CD4-positive, alpha-beta T cell treated with Interleukin-17A for 1 hour (primary cell): ENCODE results near the gene TEKTIP1.
"Not testable (repeated sequence)": the region's sequence is repeated elsewhere in the genome, so short reads cannot be mapped to it uniquely, and the experiment has no call there.

Source experiments
- DNase-seq: peaks from one replicate; pipeline ENCODE4 v3.0.0-alpha.2; 2020

The TEKTIP1 gene

GRCh38 chr19:3524078-3524842, 14.7 kb upstream of the TEKTIP1 start:
- DNase-seq: no peak

DNA sequence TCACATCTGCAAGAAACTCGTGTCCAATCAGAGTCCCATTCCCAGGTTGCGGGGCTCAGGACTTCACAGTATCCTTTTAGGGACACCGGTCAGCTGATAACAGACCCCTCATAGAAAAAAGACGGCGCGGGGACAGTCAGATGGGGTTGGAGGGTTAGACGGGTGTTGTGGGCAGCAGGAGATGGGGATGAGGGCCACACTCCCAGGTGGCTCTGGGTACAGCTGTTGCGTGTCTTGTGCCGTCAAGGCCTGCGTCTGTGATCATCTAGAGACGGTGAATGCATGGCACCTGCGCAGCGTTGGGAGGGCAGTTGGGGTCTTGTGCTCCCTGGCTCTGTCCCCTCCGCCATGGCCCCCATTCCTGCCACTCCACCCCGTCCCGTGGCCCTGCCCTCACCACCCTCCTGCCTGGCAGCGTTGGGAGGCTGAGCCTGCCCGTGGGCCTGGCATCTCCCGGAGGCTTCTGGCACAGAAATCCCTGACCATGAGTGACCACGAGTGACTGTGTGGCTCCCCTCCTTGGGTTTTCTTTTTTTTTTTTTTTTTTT, 14.0 kb upstream of the TEKTIP1 start:
- DNase-seq: no peak

DNA sequence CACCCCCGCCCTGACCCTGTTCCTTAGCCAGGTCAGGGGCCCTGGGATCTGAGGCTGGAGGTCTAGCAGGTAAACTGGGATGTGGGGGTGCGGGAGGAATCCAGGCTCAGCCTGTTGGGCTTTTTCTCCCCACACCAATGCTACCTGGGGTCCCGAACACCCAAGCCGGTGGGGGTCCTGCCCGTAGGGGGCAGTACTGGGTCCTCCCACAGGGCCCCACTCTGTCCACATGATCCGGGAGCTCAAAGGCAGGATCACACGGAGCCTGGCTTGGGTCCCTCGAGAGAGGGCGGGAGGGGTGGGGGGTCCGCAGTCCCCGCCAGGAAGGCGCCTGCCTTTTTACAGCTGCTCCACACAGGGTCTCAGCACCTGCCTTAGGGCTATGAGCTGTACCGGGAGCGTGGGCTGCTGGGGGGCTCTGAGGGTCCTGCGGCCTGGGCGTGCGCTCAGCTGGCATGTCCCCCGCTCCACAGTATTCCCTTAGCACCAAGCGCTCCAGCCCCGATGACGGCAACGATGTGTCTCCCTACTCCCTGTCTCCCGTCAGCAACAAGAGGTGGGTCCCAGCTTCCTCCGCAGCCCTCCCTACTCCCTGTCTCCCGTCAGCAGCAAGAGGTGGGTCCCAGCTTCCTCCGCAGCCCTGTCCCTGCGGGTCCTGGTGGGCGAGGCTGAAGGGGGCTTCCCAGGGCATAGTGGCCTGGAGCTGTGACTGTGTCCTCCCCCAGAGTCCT, 12.3 kb upstream of the TEKTIP1 start:
- no peak for DNase-seq

DNA sequence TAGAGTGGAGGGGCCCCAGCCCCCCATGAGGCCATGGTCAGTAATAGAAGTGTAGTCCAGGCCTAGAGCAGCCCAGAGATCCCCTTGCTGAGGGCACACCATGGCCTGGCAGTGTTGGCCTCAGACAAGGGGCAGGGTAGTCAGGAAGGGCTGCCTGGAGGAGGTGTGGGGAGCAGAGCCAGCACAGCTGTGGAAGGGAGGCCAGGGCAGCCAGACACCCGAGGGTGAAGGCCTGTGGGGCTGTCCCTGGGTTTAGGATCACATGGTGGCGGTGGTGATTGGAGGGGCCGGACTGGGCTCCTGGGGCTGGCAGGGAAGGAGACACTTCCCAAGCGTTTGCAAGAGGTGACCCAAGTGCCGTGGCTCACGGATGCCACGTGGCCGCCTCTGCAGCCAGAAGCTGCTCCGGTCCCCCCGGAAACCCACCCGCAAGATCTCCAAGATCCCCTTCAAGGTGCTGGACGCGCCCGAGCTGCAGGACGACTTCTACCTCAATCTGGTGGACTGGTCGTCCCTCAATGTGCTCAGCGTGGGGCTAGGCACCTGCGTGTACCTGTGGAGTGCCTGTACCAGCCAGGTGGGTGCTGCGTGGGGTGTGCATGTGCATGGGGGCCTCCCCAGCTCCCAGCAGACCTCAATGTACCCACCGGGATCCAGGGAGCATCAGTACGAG, 11.6 kb upstream of the TEKTIP1 start:
- DNase-seq: no peak

DNA sequence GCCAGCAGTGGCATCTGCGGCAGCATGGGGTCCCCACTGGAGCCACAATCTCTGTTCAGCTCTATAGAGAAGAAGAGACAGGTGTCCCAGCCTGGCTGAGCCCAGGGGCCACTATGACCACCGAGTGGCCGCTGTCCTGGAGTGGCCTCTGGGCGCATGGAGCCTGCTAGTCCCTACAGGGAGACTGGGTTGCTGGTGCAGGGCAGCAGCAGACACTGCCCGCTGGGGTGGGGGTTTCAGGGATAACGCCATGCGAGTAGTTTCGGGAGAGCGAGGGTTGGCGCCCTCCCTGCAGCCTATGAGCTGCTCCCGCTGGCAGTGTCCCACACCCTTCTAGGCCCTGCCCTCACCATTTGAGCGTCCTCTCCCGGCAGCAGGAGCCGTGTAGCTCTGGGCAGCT, 10.9 kb upstream of the TEKTIP1 start:
- no peak for DNase-seq

DNA sequence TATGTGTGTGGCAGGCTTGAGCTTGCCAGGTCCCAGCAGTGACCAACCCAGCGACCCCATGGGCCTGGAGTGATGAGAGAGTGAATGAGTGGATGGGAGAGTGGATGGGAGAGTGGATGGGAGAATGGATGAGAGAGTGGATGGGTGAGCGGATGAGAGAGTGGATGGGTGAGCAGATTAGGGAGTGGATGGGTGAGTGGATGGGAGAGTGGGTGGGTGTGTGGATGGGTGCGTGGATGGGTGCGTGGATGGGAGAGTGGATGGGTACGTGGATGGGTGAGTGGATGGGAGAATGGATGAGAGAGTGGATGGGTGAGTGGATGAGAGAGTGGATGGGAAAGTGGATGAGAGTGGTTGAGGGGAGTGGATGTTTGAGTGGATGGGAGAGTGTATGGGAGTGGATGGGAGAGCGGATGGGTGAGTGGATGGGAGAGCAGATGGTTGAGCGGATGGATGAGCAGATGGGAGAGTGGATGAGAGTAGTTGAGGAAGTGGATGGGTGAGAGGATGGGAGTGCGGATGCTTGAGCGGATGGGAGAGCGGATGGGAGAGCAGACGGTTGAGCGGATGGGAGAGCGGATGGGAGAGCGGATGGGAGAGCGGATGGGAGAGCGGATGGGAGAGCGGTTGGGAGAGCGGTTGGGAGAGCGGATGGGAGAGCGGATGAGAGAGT, 10.3 kb upstream of the TEKTIP1 start:
- DNase-seq: no peak

- DNase-seq: not testable (repeated sequence)
Measured at GRCh38 chr19:3529299-3529698, 9.7 kb upstream of the TEKTIP1 start.

- DNase-seq: no peak
Measured at GRCh38 chr19:3530389-3530788, 8.6 kb upstream of the TEKTIP1 start.

DNA sequence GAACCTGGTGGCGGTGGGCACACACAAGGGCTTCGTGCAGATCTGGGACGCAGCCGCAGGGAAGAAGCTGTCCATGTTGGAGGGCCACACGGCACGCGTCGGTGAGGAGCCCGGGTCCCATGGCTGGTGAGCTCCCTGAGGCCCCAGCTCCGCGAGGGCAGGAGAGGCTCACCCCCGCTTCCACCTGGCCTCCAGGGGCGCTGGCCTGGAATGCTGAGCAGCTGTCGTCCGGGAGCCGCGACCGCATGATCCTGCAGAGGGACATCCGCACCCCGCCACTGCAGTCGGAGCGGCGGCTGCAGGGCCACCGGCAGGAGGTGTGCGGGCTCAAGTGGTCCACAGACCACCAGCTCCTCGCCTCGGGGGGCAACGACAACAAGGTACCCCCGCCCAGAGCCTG, 7.3 kb upstream of the TEKTIP1 start:
- no peak for DNase-seq

- no peak for DNase-seq
Measured at GRCh38 chr19:3532154-3532786, 6.7 kb upstream of the TEKTIP1 start.

- no peak for DNase-seq
Measured at GRCh38 chr19:3533033-3533432, 5.9 kb upstream of the TEKTIP1 start.

DNA sequence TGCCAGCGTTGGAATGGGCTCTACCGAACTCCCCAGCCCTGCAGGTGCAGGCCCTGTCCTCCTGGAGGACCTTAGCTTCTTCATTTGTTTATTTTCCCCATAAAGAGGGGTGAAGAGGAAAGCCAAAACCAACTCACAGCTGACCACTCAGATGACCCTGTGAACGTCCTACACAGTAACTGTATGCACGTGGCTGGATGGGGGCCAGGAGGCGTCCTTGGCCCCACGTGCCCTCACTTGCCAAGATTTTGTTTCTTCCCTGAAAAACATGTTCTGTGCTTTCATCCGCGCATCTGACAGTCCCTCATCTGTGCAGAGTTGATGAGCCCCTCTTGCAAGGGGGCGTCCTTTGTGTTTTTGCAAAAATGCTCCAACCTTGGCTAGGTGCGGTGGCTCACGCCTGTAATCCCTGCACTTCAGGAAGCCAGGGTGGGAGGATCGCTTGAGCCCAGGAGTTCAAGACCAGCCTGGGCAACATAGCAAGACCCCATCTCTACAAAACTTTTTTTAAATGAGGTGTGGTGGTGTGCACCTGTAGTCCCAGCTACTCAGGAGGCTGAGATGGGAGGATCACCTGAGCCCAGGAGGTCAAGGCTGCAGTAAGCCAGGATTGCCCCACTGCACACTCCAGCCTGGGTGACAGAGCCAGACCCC, 5.3 kb upstream of the TEKTIP1 start:
- DNase-seq: no peak

GRCh38 chr19:3534375-3535234, 4.4 kb upstream of the TEKTIP1 start:
- no peak for DNase-seq

- DNase-seq: no peak
Measured at GRCh38 chr19:3535235-3535535, 3.8 kb upstream of the TEKTIP1 start.

DNA sequence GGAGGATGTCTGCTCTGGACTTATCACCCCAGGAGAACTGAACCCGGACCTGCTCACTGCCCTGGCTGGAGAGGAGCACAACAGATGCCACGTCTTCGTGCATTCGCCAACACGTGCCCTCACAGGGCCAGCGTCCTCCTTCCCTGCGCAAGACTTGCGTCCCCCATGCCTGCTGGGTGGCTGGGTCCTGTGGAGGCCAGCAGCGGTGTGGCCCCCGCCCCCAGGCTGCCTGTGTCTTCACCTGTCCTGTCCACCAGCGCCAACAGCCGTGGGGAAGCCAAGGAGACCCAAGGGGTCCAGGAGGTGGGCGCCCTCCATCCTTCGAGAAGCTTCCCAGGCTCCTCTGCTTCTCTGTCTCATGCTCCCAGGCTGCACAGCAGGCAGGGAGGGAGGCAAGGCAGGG, 3.4 kb upstream of the TEKTIP1 start:
- no peak for DNase-seq

DNA sequence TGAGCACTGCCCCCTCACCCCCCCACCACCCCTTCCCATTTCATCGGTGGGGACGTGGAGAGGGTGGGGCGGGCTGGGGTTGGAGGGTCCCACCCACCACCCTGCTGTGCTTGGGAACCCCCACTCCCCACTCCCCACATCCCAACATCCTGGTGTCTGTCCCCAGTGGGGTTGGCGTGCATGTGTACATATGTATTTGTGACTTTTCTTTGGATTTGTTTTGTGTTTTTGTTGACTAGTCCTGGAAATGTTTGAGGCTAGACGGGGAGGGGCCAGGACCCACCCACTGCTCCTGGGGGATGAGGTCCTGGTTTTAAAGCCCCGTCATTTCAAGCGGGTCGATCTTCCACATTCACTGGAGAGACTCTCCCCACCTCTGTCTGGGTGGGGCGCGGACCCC, 3.0 kb upstream of the TEKTIP1 start:
- DNase-seq: no peak

DNA sequence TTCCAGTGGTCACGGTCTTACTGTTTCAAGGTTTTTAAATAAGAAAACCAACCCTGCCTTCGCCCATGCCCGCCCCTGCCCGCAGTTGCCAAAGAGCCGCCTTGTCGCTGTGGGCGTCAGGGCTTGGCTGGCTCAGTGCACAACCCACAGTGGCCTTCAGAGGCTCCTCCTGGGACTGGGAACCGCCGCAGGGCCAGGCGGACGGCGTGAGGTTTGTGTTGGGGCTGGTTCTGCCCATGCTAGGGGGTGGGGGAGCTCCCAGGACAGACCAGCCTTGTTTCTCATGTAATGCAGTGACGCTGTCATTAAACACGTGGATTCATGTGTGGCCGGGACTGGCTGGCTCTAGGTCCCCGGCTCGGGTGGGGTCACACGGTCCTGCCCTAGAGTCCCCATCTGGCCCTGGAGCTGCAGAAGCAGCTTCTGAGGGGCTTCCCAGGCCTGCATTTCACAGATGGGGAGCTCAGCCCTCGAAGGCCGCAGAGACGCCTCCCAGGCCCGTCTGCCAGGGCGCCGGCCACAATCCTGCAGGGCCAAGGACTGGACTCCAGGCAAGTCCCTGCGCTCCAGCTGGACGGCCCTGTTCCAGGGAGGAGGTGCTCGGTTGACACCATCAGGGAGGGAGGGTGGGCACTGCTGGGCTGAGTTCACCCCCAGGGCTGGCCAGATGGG, 2.4 kb upstream of the TEKTIP1 start:
- DNase-seq: no peak

DNA sequence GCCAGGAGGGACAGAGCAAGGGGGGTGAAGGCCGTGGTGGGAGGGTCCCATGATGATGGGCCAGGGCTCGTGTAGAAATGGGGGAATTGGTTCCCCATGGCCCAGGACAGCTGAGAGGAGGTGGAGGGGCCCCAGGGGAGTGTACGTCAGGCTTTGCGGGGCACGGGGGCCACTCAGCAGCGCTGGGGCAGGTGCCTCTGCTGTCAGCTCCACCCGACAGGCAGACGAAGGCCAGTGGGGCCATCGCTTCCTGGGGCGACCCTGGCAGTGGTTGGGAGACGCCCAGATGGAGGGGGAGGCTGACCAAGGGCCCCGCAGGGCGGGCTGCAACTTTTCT, 1.9 kb upstream of the TEKTIP1 start:
- DNase-seq: no peak

GRCh38 chr19:3537438-3538240, 1.3 kb upstream of the TEKTIP1 start:
- DNase-seq: no peak
